HEK293T (cell line): ENCODE results near the gene GRAMD1A.
"Not testable (repeated sequence)": the region's sequence is repeated elsewhere in the genome, so short reads cannot be mapped to it uniquely, and the experiment has no call there.

Experiments used
- CTCF ChIA-PET: fragments of 350-600 bp; formaldehyde crosslinking; extraction: SDS; loops from one replicate; lab custom pipeline; 2021; ENCODE audit warnings: antibody characterized with exemption, inconsistent platforms; lab: Yijun Ruan, JAX
- POLR2A ChIA-PET: fragments of 350-600 bp; formaldehyde crosslinking; extraction: SDS; loops from one replicate; lab custom pipeline; 2020; ENCODE audit warnings: antibody characterized with exemption, inconsistent platforms; lab: Yijun Ruan, JAX
- DNase-seq: peaks from one replicate; pipeline ENCODE4 v3.0.0; 2012; ENCODE audit warnings: mixed read lengths; ENCODE audit errors: extremely low spot score
- ARNT ChIP-seq: fragments of 450-650 bp; IDR thresholded peaks from 2 replicates; pipeline ENCODE4 v1.6.1; 2017; ENCODE audit warnings: mild to moderate bottlenecking
- BHLHE40 ChIP-seq: fragments of 450-650 bp; IDR thresholded peaks from 2 replicates; pipeline ENCODE4 v1.6.1; 2016; ENCODE audit warnings: mild to moderate bottlenecking, moderate library complexity, borderline replicate concordance
- CTBP1 ChIP-seq: fragments of 450-650 bp; IDR thresholded peaks from 2 replicates; pipeline ENCODE4 v1.6.1; 2016; ENCODE audit warnings: borderline replicate concordance
- ELF4 ChIP-seq: fragments of 450-650 bp; IDR thresholded peaks from 2 replicates; pipeline ENCODE4 v1.6.1; 2017; ENCODE audit warnings: antibody characterized with exemption
- FOXA1 ChIP-seq: fragments of 450-650 bp; IDR thresholded peaks from 2 replicates; pipeline ENCODE4 v1.6.1; 2016; ENCODE audit warnings: mild to moderate bottlenecking
- FOXK2 ChIP-seq: fragments of 450-650 bp; IDR thresholded peaks from 2 replicates; pipeline ENCODE4 v1.6.1; 2016; ENCODE audit warnings: mild to moderate bottlenecking
- FOXM1 ChIP-seq: fragments of 450-650 bp; IDR thresholded peaks from 2 replicates; pipeline ENCODE4 v1.6.1; 2017; ENCODE audit warnings: mild to moderate bottlenecking, borderline replicate concordance
- HDGF ChIP-seq: fragments of 450-650 bp; IDR thresholded peaks from 2 replicates; pipeline ENCODE4 v1.6.1; 2017; ENCODE audit warnings: antibody characterized with exemption, borderline replicate concordance
- L3MBTL2 ChIP-seq: fragments of 450-650 bp; conservative IDR thresholded peaks from 2 replicates; pipeline ENCODE4 v1.6.1; 2016; ENCODE audit warnings: mild to moderate bottlenecking
- LEF1 ChIP-seq: fragments of 450-650 bp; IDR thresholded peaks from 2 replicates; pipeline ENCODE4 v1.6.1; 2017; ENCODE audit warnings: mild to moderate bottlenecking, borderline replicate concordance
- NFRKB ChIP-seq: fragments of 450-650 bp; IDR thresholded peaks from 2 replicates; pipeline ENCODE4 v1.6.1; 2016; ENCODE audit warnings: mild to moderate bottlenecking, moderate library complexity
- PKNOX1 ChIP-seq: fragments of 450-650 bp; IDR thresholded peaks from 2 replicates; pipeline ENCODE4 v1.6.1; 2016
- SP1 ChIP-seq: fragments of 450-650 bp; IDR thresholded peaks from 2 replicates; pipeline ENCODE4 v1.6.1; 2017
- SUZ12 ChIP-seq: fragments of 450-650 bp; IDR thresholded peaks from 2 replicates; pipeline ENCODE4 v1.6.1; 2016; ENCODE audit warnings: mild to moderate bottlenecking
- TARDBP ChIP-seq: fragments of 450-650 bp; IDR thresholded peaks from 2 replicates; pipeline ENCODE4 v1.6.1; 2016
- ZNF384 ChIP-seq: fragments of 450-650 bp; IDR thresholded peaks from 2 replicates; pipeline ENCODE4 v1.6.1; 2016

The GRAMD1A gene

GRCh38 chr19:34988119-34988518 is 12.0 kb upstream of the GRAMD1A start:
- TF ChIP-seq BHLHE40 (no peak), L3MBTL2 (no peak), SUZ12 (no peak), TARDBP (no peak), ELF4 (no peak)
- ChIA-PET CTCF (interaction anchor here (0.6 kb wide), 1 partner anchor 8 kb away, joined by 5 read pairs; no protein-coding TSS in a partner anchor), POLR2A (no interaction called here)
- no peak for DNase-seq

GRCh38 chr19:34989298-34989697 is 10.8 kb upstream of the GRAMD1A start:
- TF ChIP-seq ELF4 (no peak), SP1 (no peak), HDGF (no peak), LEF1 (no peak), BHLHE40 (no peak), FOXM1 (no peak), ARNT (no peak), ZNF384 (no peak), SUZ12 (no peak), PKNOX1 (no peak), TARDBP (no peak), FOXA1 (no peak), NFRKB (no peak)
- CTCF ChIA-PET, result no interaction called here
- DNase-seq, result no peak
- POLR2A ChIA-PET, result interaction anchor here (1.2 kb wide), 1 partner anchor 10 kb away, joined by 3 read pairs; the partner anchor contains the start of gene GRAMD1A

- no peak for DNase-seq
- CTCF ChIA-PET, result interaction anchor here (0.7 kb wide), 1 partner anchor 54 kb away, joined by 3 read pairs; no protein-coding TSS in a partner anchor
These were observed 9.4 kb upstream of the GRAMD1A start for GRCh38 chr19:34990578-34991192.

GRCh38 chr19:34991542-34992333 is 8.4 kb upstream of the GRAMD1A start:
- ChIA-PET POLR2A (no interaction called here), CTCF (no interaction called here)
- TF ChIP-seq NFRKB (no peak), CTBP1 (no peak), SUZ12 (no peak), ZNF384 (no peak), SP1 (no peak), ARNT (no peak), FOXM1 (no peak), HDGF (no peak), FOXK2 (no peak), LEF1 (no peak), PKNOX1 (no peak), TARDBP (no peak), FOXA1 (no peak), BHLHE40 (no peak), ELF4 (no peak), L3MBTL2 (no peak)
- DNase-seq, result no peak

More at GRCh38 chr19:34990578-34991192, 9.4 kb upstream of the GRAMD1A start:
- POLR2A ChIA-PET, result no interaction called here
- TF ChIP-seq TARDBP (no peak), BHLHE40 (no peak), ELF4 (no peak), ZNF384 (no peak), FOXK2 (no peak), SUZ12 (no peak), PKNOX1 (no peak), FOXA1 (no peak), LEF1 (no peak), CTBP1 (no peak), NFRKB (no peak), ARNT (no peak), HDGF (no peak), SP1 (no peak), L3MBTL2 (no peak), FOXM1 (no peak)

- DNase-seq, CTCF ChIA-PET, POLR2A ChIA-PET: not testable (repeated sequence)
These were observed 7.5 kb upstream of the GRAMD1A start for GRCh38 chr19:34992582-34992981.

GRCh38 chr19:34994286-34994642 is 5.9 kb upstream of the GRAMD1A start:
- DNase-seq, result no peak
- CTCF ChIA-PET, result no interaction called here
- POLR2A ChIA-PET, result no interaction called here
- no peak for TF ChIP-seq NFRKB
- TF ChIP-seq PKNOX1, result no peak
- TF ChIP-seq FOXM1, result no peak
- TF ChIP-seq TARDBP, result no peak
- no peak for TF ChIP-seq BHLHE40
- TF ChIP-seq ZNF384, result no peak
- TF ChIP-seq SUZ12, result no peak
- no peak for TF ChIP-seq FOXA1
- TF ChIP-seq L3MBTL2, result no peak
- TF ChIP-seq SP1, result no peak
- TF ChIP-seq HDGF, result no peak
- TF ChIP-seq FOXK2, result no peak
